H1 (cell line): ENCODE data around the gene MPPED2. TPM values are rescaled to one million over a fixed set of nuclear protein-coding genes. Genes with fewer than 3 reads are reported as not detected.

ENCODE experiments used
- CTCF ChIA-PET: fragments of 300-600 bp; sonication (Branson Sonifier 250); formaldehyde crosslinking; loops from one replicate; lab custom pipeline; 2021; ENCODE audit not compliant: partially characterized antibody; lab: Charles Lee
- POLR2A ChIA-PET: fragments of 300-600 bp; sonication (Branson Sonifier 250); formaldehyde crosslinking; loops from one replicate; lab custom pipeline; 2021; ENCODE audit warnings: inconsistent platforms; ENCODE audit not compliant: partially characterized antibody; lab: Charles Lee
- DNase-seq, 2 experiments: peaks; one replicate each; pipeline versions ENCODE4 v3.0.0 to v3.0.0-alpha.2; 2010 to 2022; ENCODE audit warnings: low spot score in 2 of 2, low read depth in 1 of 2, mixed read lengths in 1 of 2
- FAIRE-seq: peaks from 2 replicates; lab custom pipeline; 2011; peaks lifted over from hg19 to GRCh38; lab: Jason Lieb, UNC
- H2AFZ ChIP-seq: 2 replicates; pipeline ENCODE4 v1.8.1; 2012; ENCODE audit warnings: low read length, inconsistent platforms
- H2AK5ac ChIP-seq: 2 replicates; pipeline ENCODE4 v1.6.1; 2013; ENCODE audit warnings: low read depth, low read length
- H2BK120ac ChIP-seq: replicated peaks from 2 replicates; pipeline ENCODE3; 2013; ENCODE audit warnings: low read depth, low read length, inconsistent platforms
- H2BK12ac ChIP-seq: 2 replicates; pipeline ENCODE4 v1.6.1; 2013; ENCODE audit warnings: low read depth, low read length
- H2BK15ac ChIP-seq: 2 replicates; pipeline ENCODE4 v1.6.1; 2013; ENCODE audit warnings: low read length
- H2BK20ac ChIP-seq: 2 replicates; pipeline ENCODE4 v1.6.1; 2013; ENCODE audit warnings: low read length
- H2BK5ac ChIP-seq: 2 replicates; pipeline ENCODE4 v1.6.1; 2013; ENCODE audit warnings: low read depth, low read length
- H3K14ac ChIP-seq: 2 replicates; pipeline ENCODE4 v1.6.1; 2013; ENCODE audit warnings: inconsistent platforms; ENCODE audit not compliant: insufficient read length
- H3K18ac ChIP-seq: 2 replicates; pipeline ENCODE4 v1.6.1; 2013; ENCODE audit warnings: low read length; ENCODE audit errors: extremely low read depth
- H3K23ac ChIP-seq: 2 replicates; pipeline ENCODE4 v1.6.1; 2013; ENCODE audit warnings: inconsistent platforms; ENCODE audit not compliant: insufficient read length
- H3K23me2 ChIP-seq: 2 replicates; pipeline ENCODE4 v1.6.1; 2013; ENCODE audit warnings: low read depth, low read length
- H3K27ac ChIP-seq: 2 replicates; pipeline ENCODE4 v1.6.1; 2011; ENCODE audit warnings: low read depth, low read length, inconsistent platforms
- H3K27me3 ChIP-seq, 4 experiments: replicated peaks in 1 of 4; 1 replicate in 1 of 4; 2 replicates in 3 of 4; pipeline versions ENCODE4 v1.6.1 to v1.8.1; 2011 to 2013; ENCODE audit warnings: low read length in 3 of 4, mild to moderate bottlenecking in 3 of 4, inconsistent platforms in 2 of 4, mixed read lengths in 2 of 4, moderate library complexity in 1 of 4; ENCODE audit not compliant: control insufficient read depth in 3 of 4, insufficient read depth in 3 of 4; ENCODE audit errors: extremely low read depth in 1 of 4
- H3K36me3 ChIP-seq, 4 experiments: 2 replicates each; pipeline versions ENCODE4 v1.6.1 to v1.8.1; 2011 to 2013; ENCODE audit warnings: mild to moderate bottlenecking in 4 of 4, low read length in 3 of 4, moderate library complexity in 2 of 4, control low read depth in 1 of 4, inconsistent platforms in 1 of 4; ENCODE audit not compliant: insufficient read depth in 4 of 4, control insufficient read depth in 2 of 4
- H3K4ac ChIP-seq: replicated peaks from 2 replicates; pipeline ENCODE3; 2013; ENCODE audit warnings: low read length, low read depth, mixed read lengths, inconsistent platforms; ENCODE audit not compliant: insufficient read length
- H3K4me1 ChIP-seq, 4 experiments: replicated peaks in 1 of 4; 1 replicate in 1 of 4; 2 replicates in 3 of 4; pipeline versions ENCODE4 v1.6.1 to v1.8.1; 2011 to 2013; ENCODE audit warnings: low read length in 3 of 4, inconsistent platforms in 2 of 4, mixed read lengths in 1 of 4; ENCODE audit not compliant: insufficient read depth in 4 of 4, control insufficient read depth in 3 of 4
- H3K4me2 ChIP-seq, 2 experiments: 2 replicates each; pipeline versions ENCODE4 v1.6.1 to v1.8.1; 2011 to 2013; ENCODE audit warnings: low read depth in 2 of 2, low read length in 2 of 2, control low read depth in 1 of 2, inconsistent platforms in 1 of 2, mild to moderate bottlenecking in 1 of 2; ENCODE audit not compliant: insufficient read depth in 1 of 2
- H3K4me3 ChIP-seq, 4 experiments: fragments of 200-600, 300-600 bp in 1 of 4; sonication (generic), shearing (Covaris generic), sonication (Bioruptor Twin) in 1 of 4; 2 replicates each; pipeline versions ENCODE4 v1.5.1 to v1.8.1; 2011 to 2016; ENCODE audit warnings: low read length in 4 of 4, low read depth in 3 of 4, control low read depth in 2 of 4, inconsistent platforms in 2 of 4, mild to moderate bottlenecking in 2 of 4, mixed read lengths in 1 of 4, moderate library complexity in 1 of 4; ENCODE audit not compliant: insufficient read depth in 2 of 4; ENCODE audit errors: extremely low read depth in 1 of 4
- H3K56ac ChIP-seq: replicated peaks from 2 replicates; pipeline ENCODE3; 2013; ENCODE audit warnings: low read depth, mild to moderate bottlenecking, mixed read lengths, low read length, inconsistent platforms; ENCODE audit not compliant: insufficient read length
- H3K79me1 ChIP-seq: 2 replicates; pipeline ENCODE4 v1.6.1; 2013; ENCODE audit warnings: low read depth, low read length, control low read depth
- H3K79me2 ChIP-seq, 2 experiments: 2 replicates each; pipeline versions ENCODE4 v1.6.1 to v1.8.1; 2012 to 2013; ENCODE audit warnings: low read length in 2 of 2, mild to moderate bottlenecking in 2 of 2, inconsistent platforms in 1 of 2; ENCODE audit not compliant: insufficient read depth in 2 of 2, control insufficient read depth in 1 of 2
- H3K9ac ChIP-seq, 4 experiments: replicated peaks in 1 of 4; 1 replicate in 1 of 4; 2 replicates in 3 of 4; pipeline versions ENCODE4 v1.6.1 to v1.8.1; 2011 to 2013; ENCODE audit warnings: low read depth in 3 of 4, low read length in 3 of 4, control low read depth in 2 of 4, mild to moderate bottlenecking in 2 of 4, moderate library complexity in 2 of 4, inconsistent platforms in 1 of 4; ENCODE audit errors: extremely low read depth in 1 of 4
- H3K9me3 ChIP-seq, 2 experiments: 2 replicates each; pipeline versions ENCODE4 v1.6.1 to v1.8.1; 2012 to 2013; ENCODE audit warnings: mild to moderate bottlenecking in 2 of 2, moderate library complexity in 2 of 2, control low read depth in 1 of 2, inconsistent platforms in 1 of 2, low read depth in 1 of 2, low read length in 1 of 2, mixed read lengths in 1 of 2; ENCODE audit not compliant: insufficient read depth in 2 of 2
- H4K20me1 ChIP-seq, 2 experiments: replicated peaks in 1 of 2; 2 replicates each; pipeline versions ENCODE3 to v1.8.1; 2011 to 2013; ENCODE audit warnings: inconsistent platforms in 2 of 2, low read length in 2 of 2, mild to moderate bottlenecking in 1 of 2; ENCODE audit not compliant: insufficient read depth in 2 of 2, control insufficient read depth in 1 of 2
- H4K5ac ChIP-seq: 2 replicates; pipeline ENCODE4 v1.6.1; 2013; ENCODE audit warnings: low read length, low read depth, mixed read lengths, inconsistent platforms; ENCODE audit not compliant: insufficient read length
- H4K8ac ChIP-seq: 2 replicates; pipeline ENCODE4 v1.8.0; 2013; ENCODE audit warnings: mild to moderate bottlenecking, moderate library complexity, low read length, inconsistent platforms; ENCODE audit not compliant: insufficient read depth; ENCODE audit errors: extremely low read depth
- H4K91ac ChIP-seq: replicated peaks from 2 replicates; pipeline ENCODE3; 2013; ENCODE audit warnings: low read length, mixed read lengths, inconsistent platforms; ENCODE audit not compliant: insufficient read length
- BCL11A ChIP-seq, 2 experiments: IDR thresholded peaks; one replicate each; pipeline ENCODE4 v1.6.1; 2011; ENCODE audit warnings: low read depth in 2 of 2, low read length in 2 of 2, mild to moderate bottlenecking in 2 of 2
- CTBP2 ChIP-seq: IDR thresholded peaks from 2 replicates; pipeline ENCODE4 v1.7.0; 2011; ENCODE audit warnings: borderline replicate concordance, mild to moderate bottlenecking, moderate library complexity, mixed read lengths, low read length; ENCODE audit not compliant: insufficient read depth, insufficient read length
- E2F6 ChIP-seq: IDR thresholded peaks from 2 replicates; pipeline ENCODE4 v1.6.1; 2012; ENCODE audit warnings: inconsistent platforms
- SRF ChIP-seq: IDR thresholded peaks from 2 replicates; pipeline ENCODE4 v1.6.1; 2011; ENCODE audit warnings: mild to moderate bottlenecking, low read depth, low read length, moderate library complexity
- SUZ12 ChIP-seq: fragments of 200-600 bp; sonication (generic); IDR thresholded peaks from 2 replicates; pipeline ENCODE4 v1.6.1; 2012; ENCODE audit warnings: mild to moderate bottlenecking, inconsistent platforms, low read length, moderate library complexity, mixed read lengths
- polyA plus RNA-seq, 7 experiments: library from polyadenylated mRNA; depleted of rRNA in 3 of 7; stranded (reverse) in 5 of 7; unstranded in 2 of 7; fragments of >200 nt in 5 of 7; fragments of 200-250 nt in 2 of 7; gene quantifications; 1 replicate in 5 of 7; 2 replicates in 1 of 7; 4 replicates in 1 of 7; pipeline versions ENCODE4 v1.2.1 to v1.2.3, GENCODE V29; 2011 to 2013; ENCODE audit warnings: missing spikeins in 2 of 7, mixed read lengths in 2 of 7
- total RNA-seq: library from RNA; stranded (reverse); fragmentation: NEBNext Ultra II Directional; extraction: Animal tissue kit (Norgen Biotek cat#: 25700); gene quantifications from 2 replicates; pipeline ENCODE4 v1.2.1, GENCODE V29; 2021

The MPPED2 gene
- total and polyA plus RNA-seq, 2 of the 8 experiments (the other 6 are each of a cell fraction or from before 2014, with no cell fraction given), result 1.3 to 3.5 TPM

GRCh38 chr11:30360741-30361140 lies 225.4 kb downstream of the MPPED2 start:
- no peaks in the 10 kb centered on the region for H3K23me2 ChIP-seq
- POLR2A ChIA-PET, result no interaction called here
- H2BK12ac ChIP-seq, result no peak overlapping the region
- no peak overlapping the region for H3K27ac ChIP-seq
- H2BK15ac ChIP-seq, result no peak overlapping the region
- no peak overlapping the region for H3K4me2 ChIP-seq
- no peak overlapping the region for H3K4me3 ChIP-seq
- H3K9ac ChIP-seq, result no peak overlapping the region
- H4K5ac ChIP-seq, result no peak overlapping the region
- H3K79me1 ChIP-seq, result no peaks in the 10 kb centered on the region
- H3K4me1 ChIP-seq, result peaks cover 0 to 4% (median 2%) of the 10 kb centered on the region in 4 experiments; a peak in 2 of 7 replicates
- H4K8ac ChIP-seq, result no peak overlapping the region
- H4K91ac ChIP-seq, result no peak overlapping the region
- H3K23ac ChIP-seq, result no peak overlapping the region
- FAIRE-seq, result no peak
- TF ChIP-seq SUZ12, result no peak
- TF ChIP-seq SRF, result no peak
- TF ChIP-seq CTBP2, result no peak
- no peak for TF ChIP-seq E2F6
- TF ChIP-seq BCL11A (IDR thresholded peaks at IDR 0.05; ENCODE audit: low read depth in 2 of 2, low read length in 2 of 2), result no peak
- TF ChIP-seq, all 59 proteins: peak for 0
- no peak overlapping the region for H2BK20ac ChIP-seq
- H2AK5ac ChIP-seq, result no peak overlapping the region
- H3K79me2 ChIP-seq, result no peaks in the 10 kb centered on the region
- no peak overlapping the region for H2BK120ac ChIP-seq
- H3K36me3 ChIP-seq, result no peaks in the 10 kb centered on the region
- H2BK5ac ChIP-seq, result no peak overlapping the region
- DNase-seq, result no peak
- H2AFZ ChIP-seq, result no peak overlapping the region
- H4K20me1 ChIP-seq, result no peaks in the 10 kb centered on the region
- no peaks in the 10 kb centered on the region for H3K27me3 ChIP-seq
- no peak overlapping the region for H3K18ac ChIP-seq
- CTCF ChIA-PET, result no interaction called here
- H3K56ac ChIP-seq, result no peak overlapping the region
- no peak overlapping the region for H3K14ac ChIP-seq
- no peaks in the 10 kb centered on the region for H3K9me3 ChIP-seq
- no peak overlapping the region for H3K4ac ChIP-seq
